Natural killer cell (primary cell): Measurements from ENCODE around the gene AKAP6. TPM values are rescaled to one million over a fixed set of nuclear protein-coding genes. Genes with fewer than 3 reads are reported as not detected.

Experiments used
- ATAC-seq, 3 donors: fragments of 150-1000 bp in 2 of 3; fragments of 200-7000 bp in 1 of 3; cut with Tn5 transposase; 1 replicate in 1 of 3; 2 replicates in 2 of 3; pipeline ENCODE4 v1.10.0; 2021; ENCODE audit warnings: mild to moderate bottlenecking in 2 of 3, moderate library complexity in 2 of 3
- DNase-seq, 2 donors: peaks; one replicate each; pipeline versions ENCODE4 v3.0.0 to v3.0.0-alpha.2; 2013 to 2021; ENCODE audit warnings: mixed read lengths in 1 of 2
- H3K27ac ChIP-seq: one replicate; pipeline ENCODE4 v1.5.1; 2013; ENCODE audit warnings: mild to moderate bottlenecking, low read length
- H3K27me3 ChIP-seq: one replicate; pipeline ENCODE4 v1.6.1; 2013; ENCODE audit warnings: low read length; ENCODE audit not compliant: control insufficient read depth, insufficient read depth
- H3K36me3 ChIP-seq: one replicate; pipeline ENCODE4 v1.6.1; 2013; ENCODE audit warnings: low read length; ENCODE audit not compliant: control insufficient read depth, insufficient read depth
- H3K4me1 ChIP-seq: one replicate; pipeline ENCODE4 v1.6.1; 2013; ENCODE audit warnings: low read length; ENCODE audit not compliant: control insufficient read depth, insufficient read depth
- H3K4me3 ChIP-seq: one replicate; pipeline ENCODE4 v1.5.1; 2013; ENCODE audit warnings: low read length
- H3K9me3 ChIP-seq: one replicate; pipeline ENCODE4 v1.6.1; 2013; ENCODE audit warnings: low read length; ENCODE audit not compliant: control insufficient read depth, insufficient read depth
- H3K27ac Mint-ChIP-seq, 2 donors: one replicate each; pipeline ENCODE4 v1.8.0; 2022; ENCODE audit warnings: mild to moderate bottlenecking in 2 of 2, mixed read lengths in 2 of 2, moderate library complexity in 1 of 2
- H3K27me3 Mint-ChIP-seq, 2 donors: one replicate each; pipeline ENCODE4 v1.8.0; 2022; ENCODE audit warnings: low read depth in 2 of 2, mixed read lengths in 2 of 2
- H3K36me3 Mint-ChIP-seq: one replicate; pipeline ENCODE4 v1.8.0; 2022; ENCODE audit warnings: mixed read lengths
- H3K4me1 Mint-ChIP-seq, 2 donors: one replicate each; pipeline ENCODE4 v1.8.0; 2022; ENCODE audit warnings: mixed read lengths in 2 of 2
- H3K4me3 Mint-ChIP-seq: one replicate; pipeline ENCODE4 v1.8.0; 2022; ENCODE audit warnings: mild to moderate bottlenecking, moderate library complexity, mixed read lengths
- H3K9me3 Mint-ChIP-seq, 2 donors: one replicate each; pipeline ENCODE4 v1.8.0; 2022; ENCODE audit warnings: mixed read lengths in 2 of 2
- WGBS: methylation state at CpG from one replicate; pipeline ENCODE4 v1.1.7; 2013; ENCODE audit warnings: missing lambda C conversion rate; ENCODE audit not compliant: insufficient coverage; 5-methylcytosine and 5-hydroxymethylcytosine counted together
- intact Hi-C: fragments of 100-400 bp; cut with micrococcal nuclease; formaldehyde crosslinking; loops from one replicate; pipeline ENCODE4 v1.14.2; 2022
- total RNA-seq, 4 donors: library from RNA; stranded (reverse); fragments of 120-200 nt in 1 of 4; gene quantifications; one replicate each; pipeline versions ENCODE4 v1.2.3 to v1.2.4, GENCODE V29; 2013 to 2022
- TF ChIP-seq, protein P1 (sequence below): fragments of 200-600 bp; IDR thresholded peaks from one replicate; pipeline ENCODE4 v1.8.0; 2022; ENCODE audit warnings: antibody characterized with exemption

Gene AKAP6
- total RNA-seq, 3 donors from 2014 or later (not counting 1 experiment from before 2014, with no cell fraction given), result 0.21 to 1.3 (median 0.80) TPM

DNA sequence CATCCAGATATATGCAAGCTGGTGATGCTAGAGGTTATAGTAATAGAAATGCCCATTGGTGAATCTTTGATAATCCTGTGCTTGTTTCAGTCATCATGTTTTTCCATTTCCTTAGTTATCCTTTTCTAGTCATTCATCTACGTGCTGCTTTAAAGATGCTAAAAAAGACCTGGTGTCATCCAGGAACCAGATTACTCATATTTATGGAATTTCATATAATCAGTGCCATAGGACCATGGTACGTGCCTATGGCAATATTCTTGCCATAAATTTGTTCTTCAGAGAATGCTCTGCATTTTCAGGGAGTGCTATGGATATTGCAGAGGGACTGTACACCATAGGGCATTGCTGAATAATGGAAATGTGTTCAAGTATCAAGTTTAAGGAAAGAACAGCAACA lies 267.3 kb downstream of the AKAP6 start:
- TF ChIP-seq, protein P1, sequence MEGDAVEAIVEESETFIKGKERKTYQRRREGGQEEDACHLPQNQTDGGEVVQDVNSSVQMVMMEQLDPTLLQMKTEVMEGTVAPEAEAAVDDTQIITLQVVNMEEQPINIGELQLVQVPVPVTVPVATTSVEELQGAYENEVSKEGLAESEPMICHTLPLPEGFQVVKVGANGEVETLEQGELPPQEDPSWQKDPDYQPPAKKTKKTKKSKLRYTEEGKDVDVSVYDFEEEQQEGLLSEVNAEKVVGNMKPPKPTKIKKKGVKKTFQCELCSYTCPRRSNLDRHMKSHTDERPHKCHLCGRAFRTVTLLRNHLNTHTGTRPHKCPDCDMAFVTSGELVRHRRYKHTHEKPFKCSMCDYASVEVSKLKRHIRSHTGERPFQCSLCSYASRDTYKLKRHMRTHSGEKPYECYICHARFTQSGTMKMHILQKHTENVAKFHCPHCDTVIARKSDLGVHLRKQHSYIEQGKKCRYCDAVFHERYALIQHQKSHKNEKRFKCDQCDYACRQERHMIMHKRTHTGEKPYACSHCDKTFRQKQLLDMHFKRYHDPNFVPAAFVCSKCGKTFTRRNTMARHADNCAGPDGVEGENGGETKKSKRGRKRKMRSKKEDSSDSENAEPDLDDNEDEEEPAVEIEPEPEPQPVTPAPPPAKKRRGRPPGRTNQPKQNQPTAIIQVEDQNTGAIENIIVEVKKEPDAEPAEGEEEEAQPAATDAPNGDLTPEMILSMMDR, result no peak
- WGBS, result 79% methylated on average over 2 of the region's 2 CpGs

DNA sequence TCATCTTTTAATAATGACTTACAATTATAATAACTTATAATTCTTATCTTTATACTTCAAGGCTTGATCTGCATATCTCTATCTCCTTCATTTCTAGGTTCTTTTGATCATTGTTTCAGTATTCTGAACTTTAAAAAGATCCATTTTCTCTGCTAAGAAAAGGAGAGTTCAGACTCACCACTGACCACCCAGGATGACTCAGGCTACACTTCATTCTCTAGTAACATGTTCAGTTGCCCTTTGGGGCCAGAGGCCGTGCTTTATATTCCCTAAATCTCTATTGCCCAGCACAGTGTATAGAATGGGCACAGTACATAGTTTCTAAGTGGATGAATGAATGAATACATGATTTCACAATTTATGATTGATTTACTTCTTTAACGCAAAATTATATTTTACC lies 268.7 kb downstream of the AKAP6 start:
- ATAC-seq, result no peak
- H3K36me3 ChIP-seq, result no peaks in the 10 kb centered on the region
- no peak overlapping the region for H3K4me3 ChIP-seq
- intact Hi-C loops, result no loop called here
- H3K27ac ChIP-seq, result no peak overlapping the region
- DNase-seq, result no peak
- Mint-ChIP-seq H3K9me3 (no peaks in the 10 kb centered on the region), H3K27ac (no peak overlapping the region), H3K27me3 (no peaks in the 10 kb centered on the region), H3K4me3 (no peak overlapping the region), H3K36me3 (no peaks in the 10 kb centered on the region), H3K4me1 (no peaks in the 10 kb centered on the region)
- 67% methylated on average over 1 of the region's 2 CpGs for WGBS
- no peaks in the 10 kb centered on the region for H3K4me1 ChIP-seq
- no peaks in the 10 kb centered on the region for H3K9me3 ChIP-seq
- no peaks in the 10 kb centered on the region for H3K27me3 ChIP-seq
- TF ChIP-seq, protein P1, result no peak

More for the DNA sequence above, 267.3 kb downstream of the AKAP6 start:
- no peaks in the 10 kb centered on the region for H3K9me3 Mint-ChIP-seq
- no peaks in the 10 kb centered on the region for H3K4me1 Mint-ChIP-seq
- H3K27ac Mint-ChIP-seq, result no peak overlapping the region
- Histone ChIP-seq H3K36me3 (no peaks in the 10 kb centered on the region), H3K9me3 (no peaks in the 10 kb centered on the region), H3K27me3 (no peaks in the 10 kb centered on the region), H3K4me3 (no peak overlapping the region), H3K27ac (no peak overlapping the region), H3K4me1 (no peaks in the 10 kb centered on the region)
- no peaks in the 10 kb centered on the region for H3K36me3 Mint-ChIP-seq
- H3K27me3 Mint-ChIP-seq, result no peaks in the 10 kb centered on the region
- intact Hi-C loops, result no loop called here
- ATAC-seq, result no peak
- no peak overlapping the region for H3K4me3 Mint-ChIP-seq
- no peak for DNase-seq

DNA sequence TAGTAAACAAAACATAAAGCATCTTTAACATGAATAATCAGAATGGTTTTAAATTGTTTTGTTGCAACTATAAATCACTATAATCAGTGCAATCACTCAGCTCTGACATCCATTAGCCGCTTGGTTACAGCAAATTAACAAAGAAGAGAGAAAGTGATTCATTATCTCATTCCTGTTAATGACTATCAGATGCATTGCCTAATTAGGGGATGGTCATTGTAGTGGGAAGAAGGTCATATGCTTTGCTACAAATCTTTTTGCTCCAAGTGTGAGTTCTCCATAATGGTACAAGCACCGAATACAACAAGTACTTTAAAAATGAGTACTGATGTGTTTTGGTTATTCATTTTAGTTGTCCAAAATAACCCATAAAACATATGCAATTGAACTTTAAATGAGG lies 272.0 kb downstream of the AKAP6 start:
- TF ChIP-seq, protein P1, result no peak
- no peak for DNase-seq
- WGBS, result 83% methylated on average over 1 of the region's 2 CpGs
- Mint-ChIP-seq H3K36me3 (no peaks in the 10 kb centered on the region), H3K4me1 (no peaks in the 10 kb centered on the region), H3K27ac (no peak overlapping the region), H3K27me3 (no peaks in the 10 kb centered on the region), H3K4me3 (no peak overlapping the region), H3K9me3 (no peaks in the 10 kb centered on the region)
- Histone ChIP-seq H3K36me3 (no peaks in the 10 kb centered on the region), H3K27ac (no peak overlapping the region), H3K9me3 (no peaks in the 10 kb centered on the region), H3K4me1 (no peaks in the 10 kb centered on the region), H3K27me3 (no peaks in the 10 kb centered on the region), H3K4me3 (no peak overlapping the region)
- no peak for ATAC-seq
- intact Hi-C loops, result no loop called here

DNA sequence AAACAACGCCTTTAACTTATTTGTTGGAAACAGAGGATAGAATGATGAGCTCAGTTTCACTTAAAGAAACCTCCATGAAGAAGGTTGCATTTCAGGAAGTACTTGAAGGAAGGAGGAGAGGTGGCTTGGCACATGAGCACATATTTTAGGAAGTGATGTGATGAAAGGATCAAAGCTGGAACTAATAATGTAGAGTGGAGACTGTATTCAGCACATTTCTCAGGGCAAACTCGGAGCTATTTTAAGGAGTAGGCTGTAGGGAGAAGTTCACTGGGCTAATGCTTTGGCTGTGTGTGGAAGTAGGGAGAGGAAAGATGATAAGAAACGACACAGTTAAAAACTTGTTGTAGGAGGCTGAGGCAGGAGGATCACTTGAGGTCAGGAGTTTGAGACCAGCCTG lies 272.8 kb downstream of the AKAP6 start:
- Histone ChIP-seq H3K4me3 (no peak overlapping the region), H3K4me1 (no peaks in the 10 kb centered on the region), H3K9me3 (no peaks in the 10 kb centered on the region), H3K27me3 (no peaks in the 10 kb centered on the region), H3K27ac (no peak overlapping the region), H3K36me3 (no peaks in the 10 kb centered on the region)
- Mint-ChIP-seq H3K9me3 (no peaks in the 10 kb centered on the region), H3K4me3 (no peak overlapping the region), H3K4me1 (no peaks in the 10 kb centered on the region), H3K36me3 (no peaks in the 10 kb centered on the region), H3K27ac (no peak overlapping the region), H3K27me3 (no peaks in the 10 kb centered on the region)
- DNase-seq, result no peak
- intact Hi-C loops, result no loop called here
- 77% methylated on average over 3 of the region's 3 CpGs for WGBS
- no peak for ATAC-seq
- TF ChIP-seq, protein P1, result no peak
